GM18505 (cell line): ENCODE results near the gene EHMT2.
"Not testable (repeated sequence)": the region's sequence is repeated elsewhere in the genome, so short reads cannot be mapped to it uniquely, and the experiment has no call there.

Source experiments
- ATAC-seq: cut with Tn5 transposase; IDR thresholded peaks from one replicate; pipeline ENCODE4 v1.9.1; 2021; ENCODE audit not compliant: unreplicated experiment
- POLR2A ChIP-seq: IDR thresholded peaks from 4 replicates; pipeline ENCODE4 v1.6.1; 2011; ENCODE audit warnings: borderline replicate concordance; ENCODE audit not compliant: insufficient read depth, insufficient read length; ENCODE audit errors: extremely low read depth

The EHMT2 gene

DNA sequence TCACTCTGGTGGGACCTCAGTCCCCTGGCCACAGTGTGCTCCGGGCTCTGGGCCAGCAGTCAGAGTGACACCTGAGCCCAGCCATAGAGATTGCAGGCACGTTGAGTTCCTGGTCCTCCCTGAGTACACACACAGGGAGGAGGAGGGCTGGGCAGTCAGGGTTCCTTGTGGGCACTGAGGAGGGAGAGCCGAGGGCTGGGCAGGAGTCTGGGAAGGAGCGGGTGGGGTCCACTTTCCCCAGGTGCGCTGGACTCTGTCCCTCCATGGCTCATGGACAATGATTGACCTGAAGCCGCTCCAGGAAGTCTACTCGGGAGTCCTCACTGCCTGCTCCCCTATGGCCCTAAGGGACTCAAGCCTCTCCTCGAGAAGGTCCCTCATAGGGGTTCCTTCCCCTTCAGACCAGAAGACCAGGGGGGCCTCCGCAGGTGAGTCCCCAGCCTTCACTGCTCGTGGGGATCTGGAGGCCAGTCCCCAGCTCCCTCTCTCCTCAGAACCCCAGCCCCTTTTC is 19.8 kb downstream of the EHMT2 start:
- TF ChIP-seq POLR2A = no peak

DNA sequence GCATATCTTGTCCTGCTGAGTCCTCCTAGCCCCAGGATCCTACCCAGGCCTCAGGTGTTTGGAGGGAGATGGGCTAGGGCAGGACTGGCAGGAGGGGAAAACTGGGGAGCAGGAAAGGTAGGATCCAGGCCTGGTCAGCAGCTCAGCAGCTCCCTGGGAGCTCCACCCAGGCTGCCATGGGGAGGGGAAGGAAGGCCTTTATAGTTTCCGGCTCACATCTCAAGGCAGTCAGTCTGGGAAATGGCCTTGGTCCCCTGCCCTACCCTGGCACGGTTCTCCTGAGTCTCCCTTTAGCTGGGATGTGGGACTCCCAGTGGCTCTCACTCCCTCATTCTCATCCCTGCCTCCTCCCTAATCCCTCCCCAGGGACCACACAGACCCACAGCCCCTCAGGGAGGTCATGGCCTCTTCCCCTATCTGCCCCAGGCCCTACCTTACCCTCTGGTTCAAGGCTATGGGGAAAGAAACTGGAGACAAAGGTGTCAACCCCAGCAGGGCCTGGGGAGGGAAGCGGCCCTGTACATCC is 20.3 kb downstream of the EHMT2 start:
- TF ChIP-seq POLR2A = no peak

More for the DNA sequence above, 19.8 kb downstream of the EHMT2 start:
- ATAC-seq = no peak

DNA sequence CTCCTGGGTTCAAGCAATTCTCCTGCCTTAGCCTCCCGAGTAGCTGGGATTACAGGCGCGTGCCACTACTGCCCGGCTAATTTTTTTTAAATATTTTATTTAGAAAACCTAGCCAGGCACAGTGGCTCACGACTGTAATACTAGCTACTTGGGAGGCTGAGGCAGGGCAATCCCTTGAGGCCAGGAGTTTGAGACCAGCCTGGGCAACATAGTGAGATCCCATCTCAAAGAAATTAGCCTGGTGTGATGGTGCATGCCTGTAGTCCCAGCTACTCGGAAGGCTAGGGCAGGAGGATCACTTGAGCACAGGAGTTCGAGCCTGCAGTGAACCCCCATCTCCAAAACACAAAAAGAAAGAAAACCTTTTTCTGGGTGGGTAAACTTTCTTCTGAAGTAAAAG is 21.1 kb downstream of the EHMT2 start:
- ATAC-seq = no peak
- no peak for TF ChIP-seq POLR2A

More for the DNA sequence above, 20.3 kb downstream of the EHMT2 start:
- ATAC-seq = no peak

DNA sequence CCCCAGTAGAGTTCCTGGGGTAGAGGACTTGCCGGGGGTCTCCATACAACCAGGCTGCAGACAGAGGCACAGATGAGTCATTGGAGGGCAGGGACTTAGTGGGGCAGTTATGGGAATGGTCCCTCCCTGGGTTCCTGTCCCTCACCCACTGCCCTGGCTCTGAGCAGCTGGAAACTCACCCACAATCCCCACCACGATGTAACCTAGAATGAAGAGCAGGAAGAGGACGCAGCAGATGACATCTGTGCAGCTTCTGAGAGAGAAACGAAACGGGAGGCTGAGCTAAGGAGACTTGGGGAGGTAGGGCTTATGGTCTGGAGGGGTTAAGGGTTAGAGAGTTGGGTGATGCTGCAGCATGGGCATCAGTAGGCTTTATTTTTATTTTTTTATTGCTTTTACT is 21.6 kb downstream of the EHMT2 start:
- no peak for ATAC-seq
- no peak for TF ChIP-seq POLR2A

DNA sequence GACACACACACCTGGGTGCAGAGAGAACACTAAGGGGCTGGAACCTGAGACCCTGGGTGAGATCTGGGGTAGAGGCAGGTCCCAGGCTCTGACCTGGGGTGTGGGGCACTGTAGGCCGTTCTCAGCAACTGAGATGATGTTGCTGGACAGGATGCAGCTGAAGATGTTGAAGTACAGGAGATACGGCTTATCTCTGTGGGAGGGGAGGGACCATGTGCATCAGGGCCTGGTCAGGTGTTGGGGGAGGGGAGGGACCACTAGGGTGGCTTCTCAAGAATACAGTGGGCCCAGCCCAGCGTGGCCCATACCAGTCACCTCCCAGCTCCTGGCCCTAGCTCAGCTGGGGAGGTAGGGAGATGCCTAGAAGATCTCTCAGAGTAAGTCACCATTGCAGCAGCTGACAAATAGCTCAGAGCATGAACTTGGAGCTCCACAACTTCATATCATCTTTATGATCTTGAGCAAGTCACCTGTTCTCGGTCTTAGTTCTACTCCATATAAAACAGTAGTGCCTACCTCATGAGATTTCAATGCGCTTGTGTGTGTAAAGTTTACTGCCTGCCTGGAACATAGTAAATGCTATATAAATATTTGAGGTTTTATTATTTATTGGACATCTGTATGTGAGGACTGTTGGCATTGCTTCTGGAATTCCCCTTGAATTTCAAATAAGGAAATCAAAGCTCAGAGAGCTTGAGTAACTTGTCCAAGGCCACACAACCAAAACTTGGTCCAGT is 22.5 kb downstream of the EHMT2 start:
- no peak for TF ChIP-seq POLR2A
- ATAC-seq = no peak

DNA sequence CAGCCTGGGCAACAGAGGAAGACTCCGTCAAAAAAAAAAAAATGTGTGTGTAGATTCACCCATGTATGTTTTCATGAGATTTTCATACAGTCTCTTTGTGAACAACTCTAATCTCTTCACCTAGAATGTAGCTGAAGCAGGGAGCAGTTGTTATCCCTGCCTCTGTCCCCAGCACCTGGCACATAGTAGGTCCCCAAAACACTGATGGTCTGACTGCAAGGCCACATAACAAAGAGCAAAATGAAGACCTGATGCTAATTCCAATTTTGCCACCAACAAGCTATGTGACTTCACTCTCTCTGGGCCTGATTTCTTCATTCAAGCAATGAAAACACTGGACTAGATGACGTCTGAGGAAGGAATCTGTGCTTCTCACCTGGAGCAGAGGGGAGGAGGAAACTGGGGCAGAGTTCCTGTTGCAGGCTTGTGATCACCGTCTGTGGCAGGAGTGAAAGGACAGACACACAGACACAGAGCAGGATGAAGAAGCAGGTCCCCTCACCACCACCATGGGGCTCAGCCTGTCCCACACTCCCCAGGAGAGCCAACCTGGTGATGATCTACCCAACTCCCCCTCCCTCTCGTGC is 23.3 kb downstream of the EHMT2 start:
- ATAC-seq = no peak
- no peak for TF ChIP-seq POLR2A

DNA sequence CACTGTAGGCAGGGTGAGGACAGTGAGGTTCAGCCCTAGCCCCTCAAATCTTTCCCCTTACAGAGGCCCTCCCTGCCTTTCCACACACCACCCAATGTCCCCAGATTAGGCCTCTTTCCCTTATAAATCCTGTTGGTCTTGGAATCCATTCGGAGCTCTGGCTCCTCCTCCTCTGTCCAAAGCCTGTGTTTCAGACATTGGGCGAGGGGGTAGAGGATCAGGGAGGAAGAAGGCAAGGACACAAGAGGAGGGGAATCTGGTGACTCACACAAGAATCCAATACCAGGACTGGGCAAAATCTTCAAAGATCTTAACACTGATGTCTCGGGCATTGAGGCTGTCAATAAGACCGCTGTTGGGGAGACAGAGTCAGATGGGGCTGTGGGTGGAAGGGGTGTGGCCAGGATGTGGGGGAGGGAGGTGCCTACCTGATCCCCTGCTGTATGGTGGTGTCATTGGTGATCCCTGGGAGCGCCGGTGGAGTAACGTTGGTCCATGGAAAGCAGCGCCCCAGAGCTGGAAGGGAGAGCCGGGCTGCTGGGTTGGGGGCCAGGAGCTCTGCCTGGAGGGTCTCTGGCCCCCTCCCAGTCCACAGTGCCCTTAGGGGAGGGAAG is 26.3 kb downstream of the EHMT2 start:
- no peak for TF ChIP-seq POLR2A
- ATAC-seq = no peak

DNA sequence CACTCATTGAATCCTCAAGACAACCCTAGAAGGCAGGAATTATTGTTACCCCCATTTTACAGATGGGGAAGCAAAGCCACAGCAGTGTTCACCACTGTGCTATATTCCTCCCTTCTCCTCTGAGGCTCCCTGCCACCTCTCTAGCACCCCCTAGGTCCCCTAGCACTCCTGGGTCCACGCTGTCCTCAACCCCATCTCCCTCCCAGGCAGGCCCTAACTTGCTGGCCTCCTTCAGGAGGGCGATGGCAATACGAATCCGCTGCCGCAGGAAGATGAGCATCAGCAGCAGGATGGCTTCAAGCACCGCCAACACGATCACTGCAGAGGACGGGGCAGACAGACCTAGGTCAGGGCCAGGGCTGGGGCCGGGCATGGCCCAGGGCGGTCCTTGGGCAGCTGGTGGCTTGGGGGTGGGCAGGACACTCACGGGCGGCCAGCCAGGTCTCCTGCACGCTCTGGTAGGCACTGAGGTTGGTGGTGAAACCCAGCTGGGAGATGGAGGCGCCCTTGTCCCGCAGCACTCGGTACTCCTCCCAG is 27.0 kb downstream of the EHMT2 start:
- no peak for TF ChIP-seq POLR2A
- ATAC-seq = no peak

DNA sequence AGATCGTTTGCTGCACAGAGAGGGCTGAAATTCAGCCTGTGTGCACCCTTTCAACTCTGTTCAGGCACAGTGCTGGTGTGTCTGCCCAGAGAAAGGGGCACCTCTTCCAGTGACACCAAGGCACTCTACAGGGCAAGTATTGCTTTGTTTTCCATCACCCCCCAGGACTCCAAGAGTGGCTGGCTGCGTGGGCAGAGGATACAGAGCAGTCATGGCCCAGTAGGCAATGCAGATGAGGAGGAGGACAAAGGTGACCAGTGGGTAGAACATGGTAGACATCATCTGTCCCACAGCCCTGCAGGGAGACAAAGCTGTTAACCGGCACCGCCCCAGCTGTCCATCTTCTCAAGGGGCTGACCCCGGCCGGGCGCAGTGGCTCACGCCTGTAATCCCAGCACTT is 28.2 kb downstream of the EHMT2 start:
- ATAC-seq = no peak
- TF ChIP-seq POLR2A = no peak

DNA sequence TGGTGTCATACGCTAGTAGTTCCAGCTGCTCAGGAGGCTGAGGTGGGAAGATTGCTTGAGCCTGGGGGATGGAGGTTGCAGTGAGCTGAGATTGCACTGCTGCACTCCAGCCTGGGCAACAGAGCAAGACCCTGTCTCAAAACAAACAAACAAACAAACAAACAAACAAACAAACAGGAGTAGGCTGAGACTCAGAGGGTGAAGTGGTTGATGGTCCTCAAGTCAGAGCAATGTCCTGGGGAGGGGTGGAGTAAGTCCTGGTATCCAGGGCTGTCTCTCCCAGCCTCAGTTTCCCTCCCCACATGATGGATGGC is 28.9 kb downstream of the EHMT2 start:
- ATAC-seq = not testable (repeated sequence)

DNA sequence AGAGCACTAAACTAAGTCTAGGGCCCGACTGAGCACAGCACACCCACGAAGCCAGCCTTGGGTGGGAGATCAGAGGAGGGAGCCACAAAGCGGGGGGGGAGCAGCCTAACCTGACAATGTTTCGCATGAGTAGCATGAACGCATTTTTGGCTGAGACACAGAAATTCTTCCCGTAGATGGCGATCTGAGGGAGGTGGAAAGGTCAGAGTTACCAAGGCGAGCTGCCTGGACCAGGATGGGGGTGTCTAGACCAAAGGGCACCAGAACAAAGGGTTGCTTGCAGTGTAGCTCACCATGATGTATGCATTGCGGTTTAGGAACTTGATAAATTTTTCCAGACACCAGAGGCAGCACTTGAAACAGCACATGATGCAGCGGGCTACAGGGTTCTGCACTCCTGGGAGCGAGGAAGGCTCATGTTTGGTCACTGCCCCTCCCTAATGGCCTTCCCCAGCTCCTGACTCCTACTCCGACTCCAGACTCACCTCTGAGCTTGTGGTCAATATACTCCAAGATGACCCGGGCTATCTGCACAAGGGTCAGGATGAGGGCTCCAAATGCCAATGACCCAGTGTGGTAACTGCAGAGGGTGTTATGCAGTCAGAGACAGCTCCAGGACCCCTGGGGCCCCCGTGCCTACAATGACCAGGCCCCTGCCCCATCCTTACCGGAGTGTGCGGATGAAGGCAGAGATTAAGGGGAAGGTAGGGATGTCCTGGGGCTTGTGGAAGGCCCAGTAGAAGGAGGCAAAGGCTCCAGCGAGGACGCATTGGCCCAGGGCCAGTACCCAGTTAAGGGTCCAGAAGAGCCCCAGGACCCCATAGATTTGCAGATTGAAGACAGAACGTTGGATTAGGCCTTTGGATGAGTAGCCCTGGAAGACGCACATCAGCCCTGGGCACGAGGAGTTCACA is 32.0 kb downstream of the EHMT2 start:
- TF ChIP-seq POLR2A = no peak
- ATAC-seq = no peak

DNA sequence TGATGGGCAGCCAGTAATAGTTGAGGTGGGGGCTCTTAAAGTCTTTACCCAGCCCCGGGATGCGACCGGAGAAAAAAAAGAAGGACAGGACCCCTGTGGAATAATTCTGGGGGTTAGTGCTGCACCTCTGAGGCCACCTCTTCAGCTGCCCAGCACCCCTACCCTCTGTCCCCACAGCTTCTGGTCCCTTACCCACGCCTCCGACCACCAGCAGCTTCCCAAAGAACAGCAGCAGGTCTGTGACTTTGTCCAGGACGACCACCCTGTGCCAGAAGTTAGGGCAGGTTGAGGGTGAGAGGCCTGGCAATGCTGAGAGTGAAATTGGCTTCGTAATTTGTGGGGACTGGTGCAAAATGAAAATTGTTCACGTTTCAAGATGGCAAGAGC is 32.7 kb downstream of the EHMT2 start:
- no peak for TF ChIP-seq POLR2A
- ATAC-seq = no peak

DNA sequence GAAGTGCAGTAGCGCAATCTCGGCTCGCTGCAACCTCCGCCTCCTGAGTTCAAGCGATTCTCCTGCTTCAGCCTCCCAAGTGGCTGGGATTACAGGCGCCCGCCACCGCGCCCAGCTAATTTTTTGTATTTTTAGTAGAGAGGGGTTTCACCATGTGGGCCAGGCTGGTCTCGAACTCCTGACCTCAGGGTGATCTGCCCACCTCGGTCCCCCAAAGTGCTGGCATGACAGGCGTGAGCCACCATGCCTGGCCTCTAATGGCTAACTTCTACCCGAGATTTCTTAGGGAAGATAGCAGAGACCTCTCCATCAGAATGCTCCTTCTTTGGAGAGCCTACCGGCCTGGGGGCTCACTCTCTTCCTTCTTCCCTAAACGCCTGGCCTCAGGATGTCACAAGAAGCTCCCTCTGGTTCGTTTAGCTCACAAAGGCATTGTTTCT is 33.4 kb downstream of the EHMT2 start:
- ATAC-seq = not testable (repeated sequence)

DNA sequence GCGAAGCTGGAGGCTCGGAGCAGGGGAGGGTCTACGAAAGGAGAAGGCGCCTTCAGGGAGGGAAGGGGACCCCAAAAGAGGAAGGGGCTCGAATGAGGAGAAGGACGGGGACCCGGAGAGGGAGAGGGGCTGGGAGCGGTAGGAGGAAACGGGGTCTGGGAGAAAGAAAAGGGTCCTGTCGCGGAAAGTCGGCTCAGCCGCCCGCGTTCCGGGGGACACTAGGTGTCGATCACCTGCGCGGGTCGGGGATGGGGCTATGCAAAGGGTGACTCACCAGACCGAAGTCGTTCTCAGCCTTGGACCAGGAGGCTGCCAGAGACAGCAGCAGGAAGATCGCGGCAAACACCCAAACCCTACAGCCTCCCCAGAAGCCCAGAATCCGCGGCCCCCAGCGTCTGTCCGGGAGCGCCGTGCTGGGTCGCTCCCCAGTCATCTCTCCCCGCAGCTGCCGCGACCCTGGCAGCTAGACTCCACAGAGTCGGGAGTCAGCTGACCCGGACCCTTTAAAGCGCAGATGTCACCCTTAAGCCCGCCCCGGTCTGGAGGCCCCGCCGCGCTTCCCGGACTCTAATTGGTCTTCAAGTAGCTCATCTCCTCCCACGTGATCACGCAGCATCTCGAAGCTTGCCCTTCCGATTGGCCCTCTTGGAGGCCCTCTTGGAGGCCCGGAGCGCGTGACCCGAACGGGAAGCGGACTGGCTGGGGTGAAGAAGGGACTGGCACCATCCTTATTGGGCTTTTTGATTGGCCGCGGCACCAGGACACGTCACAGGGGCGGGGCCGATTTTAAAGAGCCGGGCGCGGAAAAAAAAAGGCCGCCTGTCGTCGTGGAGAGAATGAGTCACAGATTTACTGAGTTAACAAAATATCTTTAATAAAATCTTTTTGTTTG is 34.9 kb downstream of the EHMT2 start, which contains the start of gene NEU1:
Gene NEU1, minus strand, starts transcription at position 478 of the 892 bp plus-strand sequence. Its CDS starts 45 bp downstream, at position 433.
- ATAC-seq = peak; percentile 88
- TF ChIP-seq POLR2A = peak; percentile 100
